CD4-positive, alpha-beta T cell treated with Interferon alpha-2 for 1 hour (primary cell): ENCODE measurements around the gene TRPC4.

Experiments used
- DNase-seq, 2 donors: peaks; one replicate each; pipeline ENCODE4 v3.0.0-alpha.2; 2020 to 2022

TRPC4 gene

DNA sequence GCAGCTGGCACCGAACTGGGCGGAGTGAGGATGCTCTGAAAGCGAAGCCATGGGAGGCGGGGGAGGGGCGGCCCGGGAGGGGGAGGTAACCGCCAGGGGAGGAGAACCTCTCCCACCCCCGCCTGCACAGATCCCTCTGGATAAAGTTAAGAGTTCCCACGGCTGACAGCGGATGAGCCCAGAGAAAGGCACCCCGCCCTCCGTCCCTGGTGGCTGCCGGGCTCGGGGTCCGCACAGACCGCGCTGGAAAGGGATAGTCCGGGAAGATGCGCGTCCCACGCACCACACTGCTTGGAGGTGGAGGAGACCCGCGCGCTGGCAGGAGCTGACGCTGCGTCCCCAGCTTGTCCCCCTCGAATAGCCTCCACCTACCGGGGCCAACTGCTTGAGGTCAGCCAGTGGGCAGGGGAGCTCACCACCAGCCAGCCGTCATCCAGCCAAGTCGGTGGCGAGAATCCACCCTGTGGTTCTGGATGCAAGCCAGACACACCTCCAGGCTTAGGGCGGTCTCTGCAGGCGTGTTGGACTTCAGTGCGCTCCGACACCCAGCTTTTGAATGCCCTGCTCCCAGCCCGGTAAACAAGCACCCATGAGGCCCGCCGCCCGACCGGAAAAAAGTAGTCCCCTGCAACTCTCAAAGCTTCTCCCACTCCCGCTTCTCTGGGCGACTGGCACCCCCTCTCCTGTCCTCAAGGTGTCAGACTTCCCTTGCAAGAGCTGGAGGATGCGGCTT lies at the start of gene TRPC4:
TSS of gene TRPC4 (minus strand) at position 17 of the 733 bp plus-strand sequence. CDS start 86,439 bp downstream, outside the sequence.
- no peak for DNase-seq

DNA sequence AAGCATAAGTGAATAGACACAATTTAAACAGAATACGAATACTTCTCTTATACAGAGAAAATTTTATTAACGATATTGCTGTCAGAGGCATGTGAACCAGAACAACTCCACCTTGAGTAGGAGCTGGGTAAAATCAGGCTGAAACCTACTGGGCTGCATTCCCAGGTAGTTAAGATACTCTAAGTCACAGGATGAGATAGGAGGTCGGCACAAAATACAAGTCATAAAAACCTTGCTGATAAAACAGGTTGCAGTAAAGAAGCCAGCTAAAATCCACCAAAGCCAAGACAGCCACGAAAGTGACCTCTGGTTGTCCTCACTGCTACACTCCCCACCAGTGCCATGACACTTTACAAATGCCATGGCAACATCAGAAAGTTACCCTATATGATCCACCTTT lies 49.2 kb upstream of the TRPC4 start:
- DNase-seq = no peak

DNA sequence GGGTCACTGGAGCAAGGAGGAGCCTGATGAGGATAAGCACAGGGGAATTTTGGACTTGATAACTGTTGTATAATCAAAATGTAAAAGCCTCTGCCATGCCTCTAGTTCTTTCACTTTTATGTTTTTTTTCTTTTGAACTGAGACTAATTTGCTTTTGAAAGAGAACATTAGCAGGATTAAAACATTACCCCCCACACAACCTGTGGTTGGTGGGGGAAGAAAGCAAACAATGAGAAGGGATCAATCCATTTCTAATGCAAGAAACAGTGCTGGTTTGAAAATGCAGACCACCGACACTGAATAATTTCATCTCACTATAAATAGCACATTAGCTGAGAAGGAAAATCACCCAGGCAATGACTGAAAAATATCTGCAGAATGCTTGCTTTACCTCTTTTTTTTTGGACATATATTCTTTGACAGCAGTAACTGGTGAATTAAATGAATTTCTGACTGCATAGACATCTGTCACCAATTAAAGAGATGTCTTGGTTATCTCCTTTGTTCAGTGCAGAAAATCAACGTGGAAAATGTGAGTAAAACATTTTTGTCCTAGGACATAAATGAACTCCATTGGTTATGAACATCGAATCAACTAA lies 48.6 kb upstream of the TRPC4 start:
- DNase-seq = no peak

DNA sequence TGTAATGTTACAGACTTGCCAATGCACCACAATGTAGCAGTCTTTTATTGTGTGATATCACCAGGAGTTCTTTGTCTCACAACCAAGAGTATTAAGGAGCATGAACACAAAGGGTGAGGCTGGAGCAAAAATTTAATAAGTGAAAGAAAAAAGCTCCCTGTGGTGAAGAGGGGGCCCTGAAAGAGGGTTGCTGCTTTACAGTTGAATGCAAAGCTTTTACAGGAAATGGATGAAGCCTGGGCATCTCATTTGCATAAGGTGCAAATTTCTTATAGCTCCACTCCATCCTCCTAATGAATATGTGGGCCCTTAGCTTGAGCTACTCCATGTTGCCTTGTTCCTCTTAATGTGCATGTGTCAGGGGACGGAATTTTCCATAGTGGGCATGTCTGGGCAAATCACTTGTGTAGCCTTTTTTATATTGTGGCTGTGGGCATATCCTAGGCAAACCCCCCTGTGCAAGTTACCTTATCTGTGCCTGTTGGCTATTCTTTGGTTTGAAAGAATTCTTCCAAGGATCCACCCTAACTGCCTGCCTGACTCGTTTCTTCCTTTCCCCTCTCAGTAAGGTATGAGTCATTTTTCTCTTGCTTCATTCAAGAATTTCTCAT lies 45.3 kb upstream of the TRPC4 start:
- DNase-seq = no peak

DNA sequence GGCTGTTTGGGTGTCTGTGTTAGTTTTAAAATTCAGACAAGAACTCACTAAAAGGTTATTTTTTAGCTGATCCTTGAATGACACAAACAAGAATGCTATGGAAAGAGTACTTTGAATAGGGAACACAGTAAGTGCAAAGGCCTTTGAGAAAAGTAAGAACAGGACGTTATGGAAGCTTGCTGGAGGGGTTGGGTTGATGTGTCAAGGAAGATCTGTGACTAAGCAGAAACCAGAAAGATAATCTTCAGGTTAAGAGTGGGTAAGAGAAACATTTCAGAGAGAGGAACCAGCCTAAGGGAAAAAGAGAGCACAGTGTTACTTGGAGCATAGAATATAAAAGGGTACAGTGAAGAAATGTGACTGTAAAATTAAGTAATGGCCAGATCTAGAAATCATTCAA lies 41.2 kb upstream of the TRPC4 start:
- no peak for DNase-seq

DNA sequence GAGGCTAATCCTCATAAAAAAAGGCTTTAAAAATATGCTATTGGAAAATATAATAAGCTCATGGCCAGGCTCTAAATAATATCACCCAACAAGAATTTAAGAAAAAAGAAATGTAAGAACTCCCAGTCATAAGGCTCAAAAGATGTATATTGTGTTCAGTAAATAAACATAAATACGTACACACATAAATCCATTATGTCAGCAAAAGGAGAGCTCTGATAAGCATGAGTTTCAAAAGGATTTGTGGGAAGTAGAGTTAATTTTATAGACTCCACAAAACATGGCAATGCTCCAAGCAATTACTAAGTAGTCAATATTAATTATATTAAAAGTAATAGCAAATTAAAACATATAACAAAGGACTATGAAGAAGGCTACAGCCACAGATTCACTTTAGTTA lies 37.3 kb upstream of the TRPC4 start:
- no peak for DNase-seq

DNA sequence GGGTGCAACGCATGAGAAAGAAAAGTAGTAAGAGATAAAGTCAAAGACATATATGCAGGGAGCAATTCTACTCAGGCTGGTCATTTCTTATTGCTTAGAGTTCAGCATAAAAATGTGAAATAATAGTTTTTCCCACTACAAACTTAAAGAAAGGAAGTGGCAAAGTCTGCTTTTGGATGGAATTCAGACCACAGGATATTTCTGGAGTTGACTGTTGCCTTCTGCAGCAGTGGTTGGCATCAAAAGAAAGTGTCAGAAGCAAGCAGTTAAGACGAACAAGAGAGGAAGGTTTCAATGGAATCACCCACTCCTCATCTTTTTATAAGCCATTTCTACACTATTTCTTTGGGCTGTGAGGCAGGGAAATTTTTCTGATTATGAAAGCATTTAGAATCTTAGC lies 36.2 kb upstream of the TRPC4 start:
- DNase-seq = no peak

DNA sequence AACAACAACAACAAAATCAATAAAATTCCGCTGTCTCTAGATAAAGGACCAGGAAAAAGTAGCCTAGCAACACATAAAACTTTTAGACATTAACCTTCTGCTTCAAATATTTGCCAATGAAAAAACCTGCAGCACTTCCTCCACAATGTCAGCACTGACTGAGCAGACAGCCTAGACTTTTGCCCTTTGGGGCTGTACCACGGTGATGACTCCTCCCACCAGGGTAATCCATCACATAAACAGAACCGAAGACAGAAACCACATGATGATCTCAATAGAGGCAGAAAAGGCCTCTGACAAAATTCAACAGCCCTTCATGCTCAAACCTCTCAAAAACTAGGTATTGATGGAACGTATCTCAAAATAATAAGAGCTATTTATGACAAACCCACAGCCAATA lies 30.2 kb upstream of the TRPC4 start:
- DNase-seq = no peak

DNA sequence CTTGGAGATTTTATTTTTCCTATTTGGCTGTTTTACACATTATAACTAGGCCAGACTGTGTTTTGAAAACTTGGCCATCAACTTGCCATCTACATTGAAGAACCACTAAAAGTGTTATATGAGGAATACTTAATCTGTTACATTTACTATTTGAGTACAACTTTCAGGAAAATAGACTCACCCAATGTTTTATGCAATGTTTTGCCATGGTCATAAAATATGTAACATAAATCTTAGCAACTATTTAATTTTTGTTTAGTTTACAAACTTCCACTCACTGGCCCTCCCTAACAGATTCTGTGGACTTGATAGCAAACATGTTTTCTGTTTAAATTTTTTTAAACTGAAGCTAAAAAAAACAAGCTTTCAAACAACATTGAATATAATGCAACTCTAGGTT lies 23.7 kb upstream of the TRPC4 start:
- DNase-seq = no peak

DNA sequence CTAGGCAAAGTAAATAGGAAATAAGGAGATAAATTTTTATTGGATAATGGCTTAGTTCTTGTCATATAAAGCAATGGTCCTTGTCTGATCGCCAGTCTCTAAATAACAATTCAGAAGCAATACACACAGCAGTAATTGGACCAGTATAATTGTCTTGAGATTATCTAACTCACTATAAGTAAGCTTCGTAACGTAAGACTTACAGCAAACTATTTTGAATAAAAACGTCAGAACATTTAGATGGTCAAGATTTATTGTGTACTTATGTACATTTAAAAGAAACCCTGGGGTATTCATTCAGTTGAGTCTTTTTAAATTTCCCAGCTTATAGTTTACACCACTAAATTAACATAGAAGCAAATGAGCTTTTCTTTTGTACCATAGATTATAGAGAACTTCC lies 20.2 kb upstream of the TRPC4 start:
- no peak for DNase-seq

DNA sequence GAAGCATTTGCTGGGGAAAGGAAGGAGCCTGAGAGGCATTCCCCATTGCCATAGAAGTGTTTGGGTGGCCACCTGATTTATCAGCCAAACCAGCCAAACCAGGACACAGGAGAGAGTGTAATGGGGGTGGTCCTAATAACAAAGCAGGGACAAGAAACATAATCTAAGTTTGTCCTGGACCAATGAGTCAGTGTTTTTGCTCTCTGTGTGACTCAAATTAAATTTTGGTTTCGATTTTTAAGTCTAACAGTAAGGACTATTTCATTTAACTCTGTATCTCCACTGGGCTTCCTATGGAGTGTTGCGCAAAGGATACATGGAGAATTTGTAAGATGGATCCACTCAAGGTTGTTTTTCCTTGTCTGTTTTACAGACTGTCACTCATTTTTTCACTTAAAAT lies 19.5 kb upstream of the TRPC4 start:
- no peak for DNase-seq

DNA sequence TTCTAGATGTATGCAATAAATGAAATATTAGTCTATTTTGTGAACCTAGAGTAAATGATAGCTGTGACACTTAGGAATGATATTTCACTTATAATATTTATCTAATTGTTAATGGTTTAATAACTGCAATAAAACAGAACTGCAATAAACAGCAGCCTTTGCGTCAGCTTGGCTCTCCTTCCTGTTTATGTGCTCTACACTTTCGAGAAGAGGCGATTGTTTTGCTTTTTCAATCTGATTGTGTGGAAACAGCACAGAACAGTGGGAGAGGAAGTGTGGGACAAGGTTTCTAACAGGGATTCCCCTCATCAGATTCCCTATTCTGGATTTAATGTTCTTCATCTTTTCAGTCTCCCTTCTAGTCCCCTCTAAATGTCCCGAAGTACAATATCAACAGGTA lies 17.3 kb upstream of the TRPC4 start:
- DNase-seq = no peak

DNA sequence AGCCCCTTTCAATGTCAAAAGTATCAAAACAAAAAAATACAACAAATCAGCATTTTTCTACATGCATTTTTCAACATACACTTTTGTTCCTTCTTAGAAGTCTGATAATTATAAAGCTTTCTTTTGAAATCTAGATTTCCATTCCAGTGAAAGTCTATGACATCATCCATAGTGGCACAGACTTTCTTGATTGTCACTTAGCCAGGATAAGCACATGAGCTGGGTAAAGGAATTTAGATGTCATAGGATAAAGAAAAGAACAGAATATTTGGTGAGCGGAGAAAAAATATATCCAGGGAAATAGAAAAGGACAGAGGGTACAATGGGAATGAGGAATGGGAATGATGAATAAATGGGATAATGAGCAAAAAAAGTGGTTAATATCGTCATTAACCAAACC lies 15.1 kb upstream of the TRPC4 start:
- DNase-seq = no peak

DNA sequence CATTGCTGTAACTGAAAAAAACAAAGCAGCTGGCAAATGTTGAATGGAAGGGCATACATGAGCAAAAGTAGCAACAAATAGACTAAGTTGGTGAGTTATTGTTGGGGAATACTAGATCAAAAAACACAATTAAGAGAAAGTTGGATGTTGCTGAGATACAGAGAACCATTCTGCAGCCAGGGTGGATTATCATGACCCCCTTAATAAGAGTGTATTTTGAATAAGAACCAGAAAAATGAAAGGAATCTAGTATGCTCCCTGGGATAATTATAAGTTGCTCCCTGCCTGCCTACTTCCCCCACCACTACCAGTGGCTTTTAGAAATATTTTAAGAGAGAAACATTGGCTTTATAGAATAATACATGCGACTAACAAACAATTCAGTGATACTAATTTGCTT lies 14.5 kb upstream of the TRPC4 start:
- DNase-seq = no peak

DNA sequence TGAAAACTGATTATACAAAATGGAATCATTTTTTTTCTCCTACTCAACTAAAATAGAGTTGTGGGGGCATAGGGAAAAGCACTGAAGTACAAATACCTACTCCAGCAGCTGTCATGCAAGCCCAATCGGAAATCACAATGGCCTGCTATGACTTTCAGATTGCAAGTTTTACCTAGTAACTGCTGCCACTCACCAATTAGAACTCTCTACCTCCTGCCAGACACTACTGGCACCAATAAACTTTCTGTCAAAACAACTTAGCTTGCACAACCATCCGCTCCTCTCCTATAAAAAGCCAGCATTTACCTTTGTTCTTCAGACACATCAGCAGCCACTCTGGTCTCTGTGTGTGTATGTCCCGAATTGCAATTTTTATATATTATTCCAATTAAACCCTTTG lies 9.3 kb upstream of the TRPC4 start:
- DNase-seq = no peak

DNA sequence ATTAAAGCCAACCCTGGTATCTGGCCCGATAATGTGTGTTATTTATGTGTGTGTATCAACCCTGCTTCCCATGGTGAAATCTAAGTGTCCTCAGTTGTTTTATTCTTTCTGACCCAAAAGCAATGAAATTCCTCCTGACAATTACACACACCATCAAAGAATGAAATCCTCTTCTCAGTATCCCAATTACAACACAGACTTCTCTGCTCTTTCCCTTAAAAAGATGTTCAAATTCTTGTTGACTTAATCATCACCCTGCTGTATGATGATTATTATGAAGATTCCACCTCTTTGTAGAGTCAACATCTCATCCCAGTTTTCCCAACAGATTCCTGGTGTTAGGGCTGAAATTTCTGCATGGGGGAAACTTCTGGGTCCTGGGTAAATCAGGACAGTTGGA lies 8.9 kb upstream of the TRPC4 start:
- DNase-seq = no peak

DNA sequence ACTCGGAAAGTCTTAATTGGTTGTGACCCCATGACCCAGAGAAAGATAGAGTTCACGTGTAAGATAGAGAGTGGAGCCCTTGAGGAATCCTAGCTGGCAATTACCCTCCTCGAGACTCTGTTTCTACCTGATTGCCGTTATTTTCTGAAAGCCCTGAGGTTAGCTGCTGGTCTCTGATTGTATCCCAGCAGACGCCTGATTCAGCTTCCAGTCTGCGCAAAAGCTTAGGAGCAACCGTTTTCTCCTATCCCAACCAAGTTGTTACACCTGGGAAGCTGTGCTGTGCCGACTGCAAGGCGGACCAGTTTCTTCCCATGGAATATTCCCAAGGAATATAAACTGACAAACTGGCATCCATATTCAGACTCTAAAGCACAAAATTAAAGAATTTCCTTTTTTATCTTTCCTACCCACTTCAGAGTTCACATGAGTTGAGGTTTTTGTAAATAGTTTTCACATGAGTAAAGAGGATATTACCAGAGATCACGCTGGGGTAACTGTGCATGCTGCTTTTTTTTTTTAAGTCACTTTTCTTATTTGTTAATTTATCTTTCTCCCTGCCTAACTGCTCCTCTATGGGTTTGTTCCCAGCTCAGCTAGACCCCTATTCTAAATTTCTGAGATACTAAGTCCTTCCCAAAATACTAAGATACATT lies 1.5 kb upstream of the TRPC4 start:
- no peak for DNase-seq

DNA sequence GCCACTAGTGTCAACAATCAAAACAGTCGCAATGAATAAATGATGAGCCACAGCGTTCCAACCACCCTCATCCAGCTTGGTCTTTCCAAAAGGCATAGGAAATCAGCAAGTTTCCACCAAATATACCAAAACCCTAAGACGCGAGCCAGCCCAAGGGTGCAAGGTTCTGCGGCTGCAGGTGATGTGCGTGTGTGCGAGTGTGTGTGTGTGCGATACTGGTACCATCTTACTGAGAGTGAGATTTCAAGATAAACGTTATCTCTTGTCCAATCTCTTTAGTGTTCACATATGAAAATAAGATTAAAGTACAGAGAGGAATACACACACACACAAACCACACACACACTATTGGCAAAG lies 895 bp upstream of the TRPC4 start:
- no peak for DNase-seq

DNA sequence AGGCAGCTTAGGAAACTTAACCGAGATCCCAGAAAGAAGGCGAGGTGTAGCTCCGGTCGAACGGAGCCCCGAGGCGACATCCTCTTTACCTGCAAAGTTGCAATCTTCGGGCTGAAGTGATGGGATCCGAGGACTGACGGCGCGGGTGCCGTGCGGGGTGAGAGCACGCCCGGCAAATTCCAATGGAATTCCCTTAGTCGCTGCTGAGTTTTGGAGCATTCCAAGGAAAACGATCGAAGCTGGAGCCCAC lies 141 bp downstream of the TRPC4 start:
- no peak for DNase-seq

DNA sequence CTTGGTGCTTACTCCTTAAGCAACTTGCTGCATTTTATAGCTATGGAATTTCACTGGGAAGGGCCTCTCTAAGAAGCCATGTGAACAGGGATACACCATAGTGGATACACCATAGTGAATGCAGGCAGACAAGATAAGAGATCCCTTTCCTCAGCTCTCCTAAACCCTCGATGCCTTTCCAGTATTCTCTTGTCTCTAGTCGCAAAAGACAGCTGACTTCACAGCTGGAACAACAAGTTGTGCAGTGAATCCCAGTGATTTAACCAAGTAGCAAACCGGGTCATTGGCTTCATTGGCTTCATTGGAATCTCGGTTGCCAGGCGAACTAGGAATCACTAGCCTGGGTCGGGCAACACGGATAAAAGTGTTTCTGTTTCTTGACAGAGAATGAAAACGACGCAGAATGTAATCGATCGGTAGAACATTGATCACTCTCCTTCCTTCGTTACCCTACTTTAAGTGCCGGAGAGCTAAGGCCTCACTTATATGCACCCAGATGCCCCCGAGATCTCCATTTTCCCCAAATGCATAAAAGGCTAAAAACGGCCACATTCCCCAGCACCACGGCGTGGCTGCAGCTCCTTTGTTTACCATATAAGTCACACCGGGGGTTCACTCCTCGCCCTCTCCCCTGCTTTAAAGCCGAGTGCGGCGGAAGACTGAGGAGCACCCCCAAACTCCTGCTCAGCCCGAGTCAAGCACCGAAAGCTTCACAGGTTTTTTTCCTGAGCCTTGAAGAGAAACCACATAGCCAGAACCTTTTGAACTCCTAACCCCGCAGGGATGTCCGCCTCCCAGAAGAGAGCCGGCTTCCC lies 674 bp downstream of the TRPC4 start:
- no peak for DNase-seq

DNA sequence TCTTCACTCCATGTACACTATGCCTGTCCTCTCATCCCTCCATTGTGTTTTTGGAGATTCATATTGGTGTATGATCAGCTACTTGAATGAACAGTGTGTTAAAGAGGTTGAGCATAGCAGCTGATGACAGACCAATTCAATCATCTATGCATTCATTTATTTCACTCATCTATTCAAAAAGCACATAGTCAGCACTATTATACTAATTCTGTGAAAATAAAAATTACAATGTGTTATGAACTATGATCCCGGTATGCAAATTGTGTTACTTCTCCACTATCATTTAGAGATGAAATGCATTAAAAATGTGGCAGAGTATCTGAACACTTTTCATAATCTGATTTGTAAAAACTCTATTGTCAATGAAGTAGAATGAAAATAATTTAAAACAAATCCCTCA lies 5.9 kb downstream of the TRPC4 start:
- DNase-seq = no peak

DNA sequence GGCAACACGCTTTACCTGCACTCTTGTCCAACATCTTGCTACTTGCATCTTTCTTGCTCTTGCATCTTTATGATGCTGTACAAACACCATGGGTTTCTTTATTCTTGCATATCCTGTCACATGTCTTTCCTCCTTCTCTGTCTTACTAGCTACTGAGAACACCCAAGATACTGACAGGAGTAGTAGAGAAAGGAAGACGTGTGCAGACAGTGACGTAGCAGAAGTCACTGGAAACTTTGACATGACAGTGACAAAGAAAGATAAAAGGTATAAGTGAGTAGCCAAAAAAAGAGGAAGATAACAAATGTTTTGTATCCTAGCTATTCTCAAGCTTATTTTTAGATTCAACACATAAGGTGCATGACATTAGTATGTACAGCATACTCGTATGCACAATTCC lies 34.2 kb downstream of the TRPC4 start:
- no peak for DNase-seq

DNA sequence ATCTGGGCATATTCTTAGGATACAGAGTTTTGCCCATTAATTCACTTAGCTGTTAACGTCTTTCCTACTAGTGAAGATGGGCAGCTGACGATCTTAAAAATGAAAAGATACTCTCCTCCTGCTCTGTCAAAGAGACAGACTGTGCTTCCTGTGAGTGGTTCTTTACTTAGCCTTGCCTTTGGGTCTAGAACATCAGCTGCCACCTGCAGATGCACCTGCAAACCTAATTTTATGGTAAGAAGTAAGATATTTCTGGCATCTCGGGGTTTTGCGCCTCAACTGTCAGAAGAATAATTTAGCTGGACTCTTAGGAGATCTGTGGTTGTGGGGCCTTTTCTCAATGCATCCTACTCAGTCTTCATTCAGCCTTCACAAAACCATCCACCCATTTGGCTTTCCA lies 36.2 kb downstream of the TRPC4 start:
- DNase-seq = no peak

DNA sequence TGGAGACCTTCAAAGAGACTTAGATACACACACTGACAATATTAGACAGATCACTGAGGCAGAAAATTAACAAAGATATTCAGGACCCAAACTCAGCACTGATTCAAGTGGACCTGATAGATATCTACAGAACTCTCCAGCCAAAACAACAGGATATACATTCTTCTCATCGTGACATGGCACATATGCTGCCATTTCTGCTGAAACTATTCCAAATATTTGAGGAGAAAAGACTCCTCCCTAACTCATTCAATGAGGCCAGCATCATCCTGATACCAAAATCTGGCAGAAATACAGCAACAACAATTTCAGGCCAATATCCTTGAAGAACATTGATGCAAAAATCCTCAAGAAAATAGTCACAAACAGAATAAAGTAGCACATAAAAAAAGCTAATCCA lies 53.3 kb downstream of the TRPC4 start:
- DNase-seq = no peak
